Kidney epithelial cell (primary cell): ENCODE data around the gene CAMK2B. TPM values are rescaled to one million over a fixed set of nuclear protein-coding genes. Genes with fewer than 3 reads are reported as not detected.

Experiments used
- DNase-seq: peaks from one replicate; pipeline ENCODE4 v3.0.0-alpha.2; 2010; ENCODE audit warnings: low read depth
- H3K27me3 ChIP-seq: 2 replicates; pipeline ENCODE4 v1.6.0; 2011; ENCODE audit warnings: low read length; ENCODE audit not compliant: control insufficient read depth, insufficient read depth
- H3K36me3 ChIP-seq: 2 replicates; pipeline ENCODE4 v1.5.1; 2011; ENCODE audit warnings: low read length; ENCODE audit not compliant: control insufficient read depth, insufficient read depth
- H3K4me3 ChIP-seq: 2 replicates; pipeline ENCODE4 v1.5.1; 2011; ENCODE audit warnings: low read depth, mild to moderate bottlenecking, control low read depth, low read length
- CTCF ChIP-seq: IDR thresholded peaks from 2 replicates; pipeline ENCODE4 v1.5.1; 2011; ENCODE audit warnings: mild to moderate bottlenecking, moderate library complexity, low read length, control low read depth, inconsistent platforms; ENCODE audit not compliant: insufficient read depth, poor library complexity, severe bottlenecking
- total RNA-seq: library from RNA; depleted of rRNA; stranded (reverse); fragments of >200 nt; gene quantifications from 2 replicates; pipeline ENCODE4 v1.2.3, GENCODE V29; 2015

CAMK2B gene
- total RNA-seq, 1 donor from 2014 or later: not detected

DNA sequence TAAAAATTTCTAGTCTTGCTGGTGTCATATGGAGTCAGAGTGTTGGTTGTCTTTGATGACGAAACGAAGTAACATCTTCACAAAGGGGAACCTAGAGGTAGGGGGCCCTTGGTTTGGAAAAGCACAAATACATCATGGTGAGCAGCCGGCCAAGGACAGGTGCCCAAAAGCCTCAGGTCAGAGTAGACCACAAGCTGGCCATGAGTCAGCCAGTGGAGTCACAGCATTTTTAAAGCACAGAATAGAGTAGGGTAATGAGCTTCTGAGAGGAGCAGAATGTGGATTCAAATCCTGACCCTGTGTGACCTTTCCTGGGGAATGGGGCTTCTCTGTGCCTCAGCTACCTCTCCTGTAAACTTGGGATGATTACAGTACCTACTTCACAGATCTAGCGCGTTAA lies 5.3 kb downstream of the CAMK2B start:
- Histone ChIP-seq H3K4me3 (no peak overlapping the region), H3K36me3 (no peaks in the 10 kb centered on the region), H3K27me3 (peaks cover 25% of the 10 kb centered on the region)
- TF ChIP-seq CTCF: no peak
- no peak for DNase-seq

- Histone ChIP-seq H3K36me3 (no peaks in the 10 kb centered on the region), H3K27me3 (peaks cover 11% of the 10 kb centered on the region), H3K4me3 (no peak overlapping the region)
- DNase-seq: no peak
- TF ChIP-seq CTCF: no peak
These were observed 7.1 kb downstream of the CAMK2B start for GRCh38 chr7:44318332-44318731.

- no peak for TF ChIP-seq CTCF
- no peak for DNase-seq
- Histone ChIP-seq H3K27me3 (peaks cover 2% of the 10 kb centered on the region), H3K36me3 (no peaks in the 10 kb centered on the region), H3K4me3 (no peak overlapping the region)
These were observed 10.0 kb downstream of the CAMK2B start for GRCh38 chr7:44315301-44315903.

DNA sequence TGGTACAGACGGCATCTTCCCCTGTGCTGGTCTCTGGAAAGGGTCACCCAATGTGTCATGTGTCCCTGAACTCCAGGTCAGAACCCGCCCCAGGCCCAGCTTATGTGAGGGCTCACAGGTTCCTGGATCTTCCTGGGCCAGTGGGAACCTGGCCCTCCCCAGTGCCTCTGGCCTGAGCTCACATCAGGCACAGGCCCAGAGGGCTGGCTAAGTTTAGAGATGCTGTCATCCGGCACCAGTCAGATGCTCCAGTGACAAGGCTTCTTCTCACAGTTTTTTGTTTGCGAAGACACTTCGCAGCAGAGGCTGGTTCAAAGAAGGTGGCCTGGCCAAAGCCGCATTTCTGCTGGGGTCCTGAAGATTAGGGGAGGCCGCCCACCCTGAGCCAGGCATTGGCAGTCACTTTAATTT lies 11.8 kb downstream of the CAMK2B start:
- Histone ChIP-seq H3K36me3 (no peaks in the 10 kb centered on the region), H3K4me3 (no peak overlapping the region), H3K27me3 (peaks cover 8% of the 10 kb centered on the region)
- TF ChIP-seq CTCF: no peak
- no peak for DNase-seq

DNA sequence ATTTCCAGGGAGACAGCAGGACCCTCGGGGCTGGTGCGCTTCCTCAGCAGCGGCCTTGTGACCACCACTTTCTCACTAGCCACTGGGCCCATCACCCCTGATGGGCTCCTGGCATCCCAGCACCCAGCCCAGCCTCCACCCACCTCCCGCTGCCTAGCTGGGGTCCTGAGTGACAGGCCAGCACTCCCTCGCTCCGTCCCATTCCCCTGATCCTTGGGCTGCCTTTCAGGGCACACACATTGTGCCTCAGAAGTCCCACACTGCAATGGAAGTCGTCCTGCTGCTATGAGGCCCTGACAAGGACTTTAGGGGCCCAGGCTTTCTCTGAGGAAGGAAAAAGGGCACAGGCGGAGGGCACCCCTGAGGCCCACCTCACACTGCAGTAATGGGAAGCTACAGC lies 12.4 kb downstream of the CAMK2B start:
- no peak for DNase-seq
- peaks cover 8% of the 10 kb centered on the region for H3K27me3 ChIP-seq
- no peak overlapping the region for H3K4me3 ChIP-seq
- TF ChIP-seq CTCF: no peak
- no peaks in the 10 kb centered on the region for H3K36me3 ChIP-seq
